ENCODE measurements around the gene PIP4K2A. TPM values are rescaled to one million over a fixed set of nuclear protein-coding genes. Genes with fewer than 3 reads are reported as not detected.

Gene PIP4K2A
- total RNA-seq, 1 experiment from 2014 or later, result 21.4 TPM

- H2AFZ ChIP-seq, result no peak overlapping the region
- peak overlapping the region; percentile 21; the same call in 1 of the 2 replicates for H3K4me3 ChIP-seq
- intact Hi-C loops (cut with micrococcal nuclease; ENCODE audit: unreplicated experiment), result loop anchor here (2.0 to 10.0 kb wide), 5 partner anchors 58 to 385 kb away; partner anchors contain the start of gene BMI1
- no peaks in the 10 kb centered on the region for H3K36me3 ChIP-seq (ENCODE audit: low read depth)
- H3K27me3 ChIP-seq (ENCODE audit: insufficient read depth, low read depth), result no peaks in the 10 kb centered on the region
- peak; percentile 34 to 55 for DNase-seq
- no peaks in the 10 kb centered on the region for H3K9me2 ChIP-seq (ENCODE audit: insufficient read depth)
- peak overlapping the region; percentile 78 for H3K27ac ChIP-seq
- TSS peak; percentile 10 for BruUV-seq (replicated peaks)
- TF ChIP-seq EZH2 (IDR thresholded peaks at IDR 0.05; ENCODE audit: low read depth) (no peak), CTCF (conservative IDR thresholded peaks at IDR 0.05) (no peak)
- no peaks in the 10 kb centered on the region for H4K20me1 ChIP-seq (ENCODE audit: insufficient read depth)
- peaks cover 49% of the 10 kb centered on the region for H3K4me1 ChIP-seq (replicated peaks; ENCODE audit: insufficient read depth)
- H3K9me3 ChIP-seq (ENCODE audit: insufficient read depth, low read depth), result no peaks in the 10 kb centered on the region
- ChIA-PET CTCF (no interaction called here), POLR2A (ENCODE audit: unreplicated experiment) (interaction anchor here (0.5 to 0.7 kb wide), 3 partner anchors 23 to 178 kb away, joined by 3 to 6 read pairs (median 3); no protein-coding TSS in a partner anchor)
- peaks cover 26% of the 10 kb centered on the region for H3F3A ChIP-seq (ENCODE audit: insufficient read depth, low read depth)
- H3K4me2 ChIP-seq, result peak overlapping the region; percentile 68
- peaks cover 38% of the 10 kb centered on the region for H3K79me2 ChIP-seq (ENCODE audit: low read depth)
These were observed 31.9 kb downstream of the PIP4K2A start for GRCh38 chr10:22682237-22683139.

GRCh38 chr10:22681783-22682183 is 32.6 kb downstream of the PIP4K2A start:
- ChIA-PET POLR2A (ENCODE audit: unreplicated experiment) (interaction anchor here (0.5 to 0.6 kb wide), 4 partner anchors 30 to 177 kb away, joined by 3 to 6 read pairs (median 3); no protein-coding TSS in a partner anchor), CTCF (no interaction called here)
- H3K4me1 ChIP-seq (replicated peaks; ENCODE audit: insufficient read depth), result peaks cover 49% of the 10 kb centered on the region
- peak overlapping the region; percentile 68 for H3K4me2 ChIP-seq
- no peaks in the 10 kb centered on the region for H3K27me3 ChIP-seq (ENCODE audit: insufficient read depth, low read depth)
- intact Hi-C loops (cut with micrococcal nuclease; ENCODE audit: unreplicated experiment), result loop anchor here (2.0 to 10.0 kb wide), 5 partner anchors 57 to 386 kb away; partner anchors contain the start of gene BMI1
- H3K9me2 ChIP-seq (ENCODE audit: insufficient read depth), result no peaks in the 10 kb centered on the region
- H3K9me3 ChIP-seq (ENCODE audit: insufficient read depth, low read depth), result no peaks in the 10 kb centered on the region
- no TSS peak for BruUV-seq (replicated peaks)
- peak overlapping the region; percentile 21; the same call in 1 of the 2 replicates for H3K4me3 ChIP-seq
- peak overlapping the region; percentile 78 for H3K27ac ChIP-seq
- no peaks in the 10 kb centered on the region for H3K36me3 ChIP-seq (ENCODE audit: low read depth)
- no peaks in the 10 kb centered on the region for H4K20me1 ChIP-seq (ENCODE audit: insufficient read depth)
- H3F3A ChIP-seq (ENCODE audit: insufficient read depth, low read depth), result peaks cover 26% of the 10 kb centered on the region
- no peak overlapping the region for H2AFZ ChIP-seq
- peaks cover 33% of the 10 kb centered on the region for H3K79me2 ChIP-seq (ENCODE audit: low read depth)
- DNase-seq, result peak; percentile 29 to 66
- TF ChIP-seq CTCF (conservative IDR thresholded peaks at IDR 0.05) (no peak), EZH2 (IDR thresholded peaks at IDR 0.05; ENCODE audit: low read depth) (no peak)

GRCh38 chr10:22681301-22681700 is 33.1 kb downstream of the PIP4K2A start:
- Histone ChIP-seq H3K27ac (peak overlapping the region; percentile 34; the same call in 1 of the 2 replicates), H3K36me3 (ENCODE audit: low read depth) (no peaks in the 10 kb centered on the region), H3F3A (ENCODE audit: insufficient read depth, low read depth) (peaks cover 26% of the 10 kb centered on the region), H3K4me1 (replicated peaks; ENCODE audit: insufficient read depth) (peaks cover 49% of the 10 kb centered on the region), H3K9me2 (ENCODE audit: insufficient read depth) (no peaks in the 10 kb centered on the region), H2AFZ (no peak overlapping the region), H3K27me3 (ENCODE audit: insufficient read depth, low read depth) (no peaks in the 10 kb centered on the region), H3K4me2 (0 out of 2 replicates have a peak overlapping the region, but pooled peaks have one; percentile 10), H3K79me2 (ENCODE audit: low read depth) (peaks cover 35% of the 10 kb centered on the region), H3K4me3 (no peak overlapping the region), H4K20me1 (ENCODE audit: insufficient read depth) (no peaks in the 10 kb centered on the region), H3K9me3 (ENCODE audit: insufficient read depth, low read depth) (no peaks in the 10 kb centered on the region)
- POLR2A ChIA-PET (ENCODE audit: unreplicated experiment), result interaction anchor here (0.5 to 0.6 kb wide), 2 partner anchors 98 to 135 kb away, joined by 3 read pairs; no protein-coding TSS in a partner anchor
- intact Hi-C loops (cut with micrococcal nuclease; ENCODE audit: unreplicated experiment), result loop anchor here (5.0 to 10.0 kb wide), 3 partner anchors 144 to 386 kb away; partner anchors contain the start of gene BMI1
- BruUV-seq (replicated peaks), result TSS peak; percentile 13
- CTCF ChIA-PET, result no interaction called here
- TF ChIP-seq CTCF (conservative IDR thresholded peaks at IDR 0.05), result no peak
- TF ChIP-seq EZH2 (IDR thresholded peaks at IDR 0.05; ENCODE audit: low read depth), result no peak
- DNase-seq, result no peak
